Retinal pigment epithelial cell (primary cell): Measurements from ENCODE around the gene PPP2R2B.
"Not testable (repeated sequence)": the region's sequence is repeated elsewhere in the genome, so short reads cannot be mapped to it uniquely, and the experiment has no call there.

Source experiments
- DNase-seq: peaks from one replicate; pipeline ENCODE4 v3.0.0-alpha.2; 2010; ENCODE audit warnings: low read depth
- H3K4me3 ChIP-seq: 2 replicates; pipeline ENCODE4 v1.5.1; 2011; ENCODE audit warnings: mild to moderate bottlenecking, low read length, control low read depth, moderate library complexity
- TF ChIP-seq, protein P1 (sequence below): conservative IDR thresholded peaks from 2 replicates; pipeline ENCODE4 v1.5.1; 2011; ENCODE audit warnings: low read depth, low read length, control low read depth, inconsistent platforms

PPP2R2B gene

DNA sequence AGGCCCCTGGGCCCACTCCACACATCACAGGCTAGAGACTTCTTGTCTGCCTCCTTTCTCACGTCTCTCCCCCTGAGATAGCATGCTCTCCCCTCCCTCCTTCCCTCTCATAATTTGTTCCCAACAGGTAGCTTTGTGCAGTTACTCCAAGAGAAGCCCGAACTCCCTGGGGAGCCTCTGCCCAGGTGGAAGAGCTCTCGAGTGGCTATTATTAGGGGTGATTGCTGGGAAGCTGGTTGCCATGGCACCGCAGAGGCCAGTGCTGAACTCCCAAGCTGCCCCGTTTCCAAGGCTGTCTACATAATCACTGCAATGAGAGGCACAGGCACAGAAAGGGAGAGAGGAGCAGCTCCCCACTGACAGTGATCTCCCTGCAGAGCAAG is 257.9 kb downstream of the PPP2R2B start:
- DNase-seq = no peak
- TF ChIP-seq, protein P1, sequence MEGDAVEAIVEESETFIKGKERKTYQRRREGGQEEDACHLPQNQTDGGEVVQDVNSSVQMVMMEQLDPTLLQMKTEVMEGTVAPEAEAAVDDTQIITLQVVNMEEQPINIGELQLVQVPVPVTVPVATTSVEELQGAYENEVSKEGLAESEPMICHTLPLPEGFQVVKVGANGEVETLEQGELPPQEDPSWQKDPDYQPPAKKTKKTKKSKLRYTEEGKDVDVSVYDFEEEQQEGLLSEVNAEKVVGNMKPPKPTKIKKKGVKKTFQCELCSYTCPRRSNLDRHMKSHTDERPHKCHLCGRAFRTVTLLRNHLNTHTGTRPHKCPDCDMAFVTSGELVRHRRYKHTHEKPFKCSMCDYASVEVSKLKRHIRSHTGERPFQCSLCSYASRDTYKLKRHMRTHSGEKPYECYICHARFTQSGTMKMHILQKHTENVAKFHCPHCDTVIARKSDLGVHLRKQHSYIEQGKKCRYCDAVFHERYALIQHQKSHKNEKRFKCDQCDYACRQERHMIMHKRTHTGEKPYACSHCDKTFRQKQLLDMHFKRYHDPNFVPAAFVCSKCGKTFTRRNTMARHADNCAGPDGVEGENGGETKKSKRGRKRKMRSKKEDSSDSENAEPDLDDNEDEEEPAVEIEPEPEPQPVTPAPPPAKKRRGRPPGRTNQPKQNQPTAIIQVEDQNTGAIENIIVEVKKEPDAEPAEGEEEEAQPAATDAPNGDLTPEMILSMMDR = no peak
- H3K4me3 ChIP-seq = no peak overlapping the region

DNA sequence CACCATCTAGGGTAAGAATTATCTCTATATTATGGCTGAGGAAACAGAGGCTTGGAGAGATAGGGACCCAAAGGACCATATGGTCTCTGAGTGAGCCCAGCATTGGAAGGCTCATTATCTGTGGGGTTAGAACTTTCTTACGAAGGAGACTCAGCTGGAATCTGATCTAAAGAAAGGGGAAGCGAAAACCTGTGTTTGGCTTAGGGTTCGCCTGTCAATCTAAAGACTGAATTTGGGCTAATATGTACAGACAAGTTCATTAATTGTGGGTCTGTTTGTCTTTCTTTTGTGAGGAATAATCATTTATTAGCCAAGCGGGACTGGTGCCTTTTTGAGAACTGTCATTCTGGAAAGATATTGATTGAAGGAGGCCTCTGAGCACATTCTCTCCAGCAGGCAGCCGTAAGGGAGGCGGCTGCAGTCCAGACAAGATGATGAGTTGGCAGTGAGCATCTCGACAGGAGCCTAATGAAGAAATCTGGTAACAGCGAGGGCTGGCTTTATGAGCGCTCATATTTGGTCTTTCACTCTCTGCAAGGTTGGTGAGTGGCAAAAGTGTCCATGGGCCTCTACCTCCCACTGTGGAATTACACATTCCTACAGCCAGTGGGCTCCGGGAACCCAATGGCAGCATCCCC is 258.4 kb downstream of the PPP2R2B start:
- DNase-seq = no peak
- TF ChIP-seq, protein P1 = no peak
- H3K4me3 ChIP-seq = no peak overlapping the region

DNA sequence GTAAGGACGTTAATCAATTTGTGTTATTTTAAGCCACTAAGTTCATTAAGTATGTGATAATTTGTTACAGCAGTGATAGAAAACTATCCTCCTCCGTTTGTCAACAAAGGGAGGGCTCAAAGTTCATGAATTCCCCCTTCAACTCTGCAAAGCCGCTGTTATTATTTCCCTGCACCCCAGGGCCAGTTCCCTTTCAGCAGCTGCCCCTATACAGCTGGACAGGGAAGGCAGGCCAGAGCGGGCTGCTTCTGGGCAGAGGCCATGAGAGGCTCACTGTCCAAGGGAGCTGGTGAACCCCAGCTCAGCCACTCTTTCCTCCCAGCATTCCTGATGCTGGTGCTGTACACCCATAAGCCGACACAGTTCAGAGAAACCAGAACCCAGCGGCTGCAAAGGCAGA is 260.1 kb downstream of the PPP2R2B start:
- TF ChIP-seq, protein P1 = no peak
- no peak for DNase-seq
- H3K4me3 ChIP-seq = no peak overlapping the region

DNA sequence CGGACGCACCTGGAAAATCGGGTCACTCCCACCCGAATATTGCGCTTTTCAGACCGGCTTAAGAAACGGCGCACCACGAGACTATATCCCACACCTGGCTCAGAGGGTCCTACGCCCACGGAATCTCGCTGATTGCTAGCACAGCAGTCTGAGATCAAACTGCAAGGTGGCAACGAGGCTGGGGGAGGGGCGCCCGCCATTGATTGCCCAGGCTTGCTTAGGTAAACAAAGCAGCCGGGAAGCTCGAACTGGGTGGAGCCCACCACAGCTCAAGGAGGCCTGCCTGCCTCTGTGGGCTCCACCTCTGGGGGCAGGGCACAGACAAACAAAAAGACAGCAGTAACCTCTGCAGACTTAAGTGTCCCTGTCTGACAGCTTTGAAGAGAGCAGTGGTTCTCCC is 268.8 kb downstream of the PPP2R2B start:
- DNase-seq, H3K4me3 ChIP-seq: not testable (repeated sequence)

- DNase-seq = no peak
- TF ChIP-seq, protein P1 = no peak
- H3K4me3 ChIP-seq = no peak overlapping the region
Observed at GRCh38 chr5:146607659-146608332, 270.8 kb downstream of the PPP2R2B start.

DNA sequence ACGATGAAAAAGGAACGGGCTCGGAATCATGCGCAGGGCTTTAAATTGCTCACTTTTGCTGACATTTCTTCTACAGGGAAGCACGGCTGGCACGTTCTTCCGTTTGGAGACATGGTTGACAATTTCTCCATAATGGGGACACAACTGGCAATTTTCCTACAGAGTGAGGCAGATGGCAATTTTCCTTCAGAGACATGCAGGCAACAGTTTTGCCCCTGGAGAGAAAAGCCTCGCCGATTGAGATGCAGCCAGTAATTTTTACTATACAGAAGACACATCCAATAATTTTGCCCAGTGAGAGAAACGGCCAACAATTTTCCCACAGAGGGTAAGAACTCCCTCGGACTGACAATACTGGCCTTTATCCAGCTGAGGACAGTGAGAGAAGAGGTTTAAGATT is 271.7 kb downstream of the PPP2R2B start:
- DNase-seq = no peak
- TF ChIP-seq, protein P1 = no peak
- H3K4me3 ChIP-seq = no peak overlapping the region

GRCh38 chr5:146600376-146600775 is 278.2 kb downstream of the PPP2R2B start:
- TF ChIP-seq, protein P1 = no peak
- no peak for DNase-seq
- H3K4me3 ChIP-seq = no peak overlapping the region

DNA sequence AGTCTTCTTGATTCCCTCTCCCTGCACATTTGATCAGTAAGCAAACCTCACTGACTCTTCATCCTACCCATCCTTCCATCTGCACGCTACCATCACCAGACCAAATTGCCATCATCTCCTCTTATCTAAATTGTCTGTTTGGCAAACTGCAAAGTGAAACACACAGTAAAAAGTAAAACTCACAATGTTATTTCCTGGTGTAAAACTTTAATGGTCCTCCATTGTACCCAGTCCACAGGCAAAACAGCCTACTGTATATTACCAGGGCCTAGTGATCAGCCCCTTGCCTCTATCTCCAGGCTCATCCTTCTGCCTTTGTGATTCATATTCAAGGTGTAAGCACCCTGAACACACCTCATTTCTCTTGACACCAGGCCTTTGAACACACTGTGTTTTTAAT is 279.3 kb downstream of the PPP2R2B start:
- no peak for DNase-seq
- TF ChIP-seq, protein P1 = no peak
- no peak overlapping the region for H3K4me3 ChIP-seq
